Loucy (cell line): ENCODE measurements around the gene NKAIN2.

Experiments used
- H2AFZ ChIP-seq: fragments of 200-600 bp; sonication (generic); 2 replicates; pipeline ENCODE4 v1.6.0; 2016; ENCODE audit warnings: antibody characterized with exemption, mild to moderate bottlenecking, low read length, moderate library complexity
- H3F3A ChIP-seq: fragments of 200-600 bp; 2 replicates; pipeline ENCODE4 v1.6.0; 2016; ENCODE audit warnings: antibody characterized with exemption, low read depth, mild to moderate bottlenecking
- H3K27me3 ChIP-seq: fragments of 200-600 bp; sonication (generic); 2 replicates; pipeline ENCODE4 v1.6.1; 2014; ENCODE audit warnings: low read length, mild to moderate bottlenecking; ENCODE audit not compliant: insufficient read depth, poor library complexity, severe bottlenecking
- H3K36me3 ChIP-seq: fragments of 200-600 bp; sonication (generic); 2 replicates; pipeline ENCODE4 v1.6.1; 2016; ENCODE audit warnings: low read length; ENCODE audit not compliant: insufficient read depth
- H3K4me1 ChIP-seq: fragments of 200-600 bp; sonication (generic); 2 replicates; pipeline ENCODE4 v1.5.1; 2014; ENCODE audit warnings: low read length, mild to moderate bottlenecking; ENCODE audit not compliant: insufficient read depth, poor library complexity, severe bottlenecking
- H3K4me2 ChIP-seq: fragments of 200-600 bp; sonication (generic); 2 replicates; pipeline ENCODE4 v1.6.0; 2014; ENCODE audit warnings: antibody characterized with exemption, low read length, low read depth, mild to moderate bottlenecking; ENCODE audit not compliant: poor library complexity, severe bottlenecking
- H3K4me3 ChIP-seq: fragments of 200-600 bp; sonication (generic); 2 replicates; pipeline ENCODE4 v1.5.1; 2014; ENCODE audit warnings: low read length, mild to moderate bottlenecking, mixed read lengths; ENCODE audit not compliant: poor library complexity, severe bottlenecking
- H3K79me2 ChIP-seq: fragments of 200-600 bp; sonication (generic); 2 replicates; pipeline ENCODE4 v1.6.1; 2014; ENCODE audit warnings: low read length; ENCODE audit not compliant: insufficient read depth
- H3K9ac ChIP-seq: fragments of 200-600 bp; sonication (generic); 2 replicates; pipeline ENCODE4 v1.6.0; 2014; ENCODE audit warnings: mild to moderate bottlenecking, low read depth, low read length, moderate library complexity; ENCODE audit not compliant: poor library complexity, severe bottlenecking
- H3K9me2 ChIP-seq: fragments of 200-600 bp; sonication (generic); replicated peaks from 2 replicates; pipeline ENCODE4 v1.6.1; 2016; ENCODE audit warnings: low read depth, low read length, mixed read lengths
- H3K9me3 ChIP-seq: fragments of 200-600 bp; sonication (generic); 2 replicates; pipeline ENCODE4 v1.6.1; 2014; ENCODE audit warnings: mild to moderate bottlenecking, antibody characterized with exemption, low read length, low read depth; ENCODE audit not compliant: insufficient read depth
- H4K20me1 ChIP-seq: fragments of 200-600 bp; sonication (generic); 2 replicates; pipeline ENCODE4 v1.6.0; 2014; ENCODE audit warnings: antibody characterized with exemption, low read length, mild to moderate bottlenecking; ENCODE audit not compliant: insufficient read depth, poor library complexity, severe bottlenecking
- EZH2phosphoT487 ChIP-seq: fragments of 200-600 bp; IDR thresholded peaks from 2 replicates; pipeline ENCODE4 v1.6.1; 2018; ENCODE audit warnings: antibody characterized with exemption, mild to moderate bottlenecking, moderate library complexity, borderline replicate concordance
- TF ChIP-seq, protein P1 (sequence below): fragments of 200-600 bp; sonication (generic); conservative IDR thresholded peaks from 2 replicates; pipeline ENCODE4 v1.5.1; 2014; ENCODE audit warnings: mild to moderate bottlenecking, antibody characterized with exemption, low read length

NKAIN2 gene

DNA sequence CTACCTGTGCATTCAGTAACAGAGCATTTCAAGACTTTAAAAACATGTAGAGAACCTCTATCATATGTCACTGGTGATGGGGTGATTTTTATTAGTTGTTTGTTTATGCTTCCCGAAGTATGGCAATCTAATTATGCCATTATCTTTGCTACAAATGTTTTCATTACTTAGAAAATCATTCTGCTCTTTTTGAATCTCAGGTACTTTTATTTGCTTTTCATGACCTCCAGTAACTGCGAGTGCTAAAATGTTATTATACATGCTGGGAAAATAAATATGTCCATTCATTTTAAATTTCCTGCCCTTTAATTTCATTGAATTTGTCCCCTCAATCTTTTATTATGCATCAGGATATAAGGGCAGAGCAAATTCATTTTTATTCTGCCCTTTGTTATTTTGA is 515.7 kb downstream of the NKAIN2 start:
- no peak overlapping the region for H2AFZ ChIP-seq
- no peaks in the 10 kb centered on the region for H3K9me2 ChIP-seq
- no peaks in the 10 kb centered on the region for H4K20me1 ChIP-seq
- H3K9ac ChIP-seq, result no peak overlapping the region
- no peak for TF ChIP-seq EZH2phosphoT487
- TF ChIP-seq, protein P1, sequence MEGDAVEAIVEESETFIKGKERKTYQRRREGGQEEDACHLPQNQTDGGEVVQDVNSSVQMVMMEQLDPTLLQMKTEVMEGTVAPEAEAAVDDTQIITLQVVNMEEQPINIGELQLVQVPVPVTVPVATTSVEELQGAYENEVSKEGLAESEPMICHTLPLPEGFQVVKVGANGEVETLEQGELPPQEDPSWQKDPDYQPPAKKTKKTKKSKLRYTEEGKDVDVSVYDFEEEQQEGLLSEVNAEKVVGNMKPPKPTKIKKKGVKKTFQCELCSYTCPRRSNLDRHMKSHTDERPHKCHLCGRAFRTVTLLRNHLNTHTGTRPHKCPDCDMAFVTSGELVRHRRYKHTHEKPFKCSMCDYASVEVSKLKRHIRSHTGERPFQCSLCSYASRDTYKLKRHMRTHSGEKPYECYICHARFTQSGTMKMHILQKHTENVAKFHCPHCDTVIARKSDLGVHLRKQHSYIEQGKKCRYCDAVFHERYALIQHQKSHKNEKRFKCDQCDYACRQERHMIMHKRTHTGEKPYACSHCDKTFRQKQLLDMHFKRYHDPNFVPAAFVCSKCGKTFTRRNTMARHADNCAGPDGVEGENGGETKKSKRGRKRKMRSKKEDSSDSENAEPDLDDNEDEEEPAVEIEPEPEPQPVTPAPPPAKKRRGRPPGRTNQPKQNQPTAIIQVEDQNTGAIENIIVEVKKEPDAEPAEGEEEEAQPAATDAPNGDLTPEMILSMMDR, result no peak
- no peaks in the 10 kb centered on the region for H3K79me2 ChIP-seq
- H3K27me3 ChIP-seq, result no peaks in the 10 kb centered on the region
- no peak overlapping the region for H3K4me3 ChIP-seq
- H3K9me3 ChIP-seq, result no peaks in the 10 kb centered on the region
- no peaks in the 10 kb centered on the region for H3K36me3 ChIP-seq
- no peak overlapping the region for H3K4me2 ChIP-seq
- no peaks in the 10 kb centered on the region for H3K4me1 ChIP-seq
- H3F3A ChIP-seq, result no peaks in the 10 kb centered on the region

DNA sequence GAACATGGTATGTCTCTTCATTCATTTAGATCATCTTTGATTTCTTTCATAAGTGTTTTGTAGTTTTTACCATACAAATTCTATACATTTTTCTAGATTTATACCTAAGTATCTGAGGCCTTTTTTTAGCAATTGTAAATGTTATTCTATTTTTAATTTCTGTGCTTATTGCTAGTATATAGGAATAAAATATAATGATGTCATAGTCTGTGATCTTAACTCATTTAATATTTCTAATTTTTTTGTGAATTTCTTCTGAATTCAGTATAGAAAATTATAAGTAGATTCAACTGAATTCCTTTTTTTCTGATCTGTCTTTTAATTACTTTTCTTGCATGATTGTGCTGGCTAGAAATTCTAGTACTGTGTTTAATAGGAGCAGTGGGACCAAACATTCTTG is 520.6 kb downstream of the NKAIN2 start:
- H3K9me3 ChIP-seq, result no peaks in the 10 kb centered on the region
- no peaks in the 10 kb centered on the region for H3F3A ChIP-seq
- H4K20me1 ChIP-seq, result no peaks in the 10 kb centered on the region
- H3K4me2 ChIP-seq, result no peak overlapping the region
- no peaks in the 10 kb centered on the region for H3K4me1 ChIP-seq
- no peak overlapping the region for H2AFZ ChIP-seq
- no peaks in the 10 kb centered on the region for H3K36me3 ChIP-seq
- no peaks in the 10 kb centered on the region for H3K79me2 ChIP-seq
- H3K9me2 ChIP-seq, result no peaks in the 10 kb centered on the region
- H3K4me3 ChIP-seq, result no peak overlapping the region
- H3K27me3 ChIP-seq, result no peaks in the 10 kb centered on the region
- H3K9ac ChIP-seq, result no peak overlapping the region
- TF ChIP-seq, protein P1, result no peak
- no peak for TF ChIP-seq EZH2phosphoT487

DNA sequence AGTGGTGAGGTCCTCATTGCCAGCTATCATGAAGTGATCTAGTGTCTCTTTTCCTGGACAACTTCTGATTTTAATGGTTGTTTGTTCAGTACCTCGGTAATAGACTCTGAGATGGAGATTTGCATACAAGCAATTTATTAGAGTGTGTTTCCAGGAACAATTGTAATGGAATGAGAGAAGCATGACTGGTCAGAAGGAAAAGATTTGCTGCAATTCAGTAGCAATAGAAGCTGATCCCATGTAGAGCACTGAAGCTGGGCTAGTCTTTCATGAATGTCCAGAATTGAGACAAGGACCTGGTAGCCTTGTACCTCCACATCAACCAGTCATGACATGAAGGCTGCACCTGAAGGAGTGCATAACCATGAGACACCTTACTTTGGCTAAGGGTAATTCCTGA is 526.5 kb downstream of the NKAIN2 start:
- Histone ChIP-seq H3K36me3 (no peaks in the 10 kb centered on the region), H3F3A (no peaks in the 10 kb centered on the region), H4K20me1 (no peaks in the 10 kb centered on the region), H3K4me3 (no peak overlapping the region), H3K9me3 (no peaks in the 10 kb centered on the region), H3K9me2 (no peaks in the 10 kb centered on the region), H3K27me3 (no peaks in the 10 kb centered on the region), H3K4me2 (no peak overlapping the region), H3K79me2 (no peaks in the 10 kb centered on the region), H3K9ac (no peak overlapping the region), H2AFZ (no peak overlapping the region), H3K4me1 (no peaks in the 10 kb centered on the region)
- TF ChIP-seq, protein P1, result no peak
- no peak for TF ChIP-seq EZH2phosphoT487
